Measurements from ENCODE around the gene GAL3ST2.

The GAL3ST2 gene

GRCh38 chr2:241844831-241845578, 68.4 kb downstream of the GAL3ST2 start:
- no peaks in the 10 kb centered on the region for H3K4me1 ChIP-seq (ENCODE audit: low read length)
- no peaks in the 10 kb centered on the region for H3K9me2 ChIP-seq (replicated peaks; ENCODE audit: insufficient read depth, low read length)
- peaks cover 9% of the 10 kb centered on the region for H3K27me3 ChIP-seq (replicated peaks; ENCODE audit: insufficient read depth, low read length)
- no peaks in the 10 kb centered on the region for H3K36me3 ChIP-seq (replicated peaks; ENCODE audit: insufficient read depth, low read length)
- no peaks in the 10 kb centered on the region for H4K20me1 ChIP-seq (ENCODE audit: insufficient read depth, low read length)
- H2AFZ ChIP-seq (ENCODE audit: low read length): no peak overlapping the region
- no peaks in the 10 kb centered on the region for H3K79me2 ChIP-seq (ENCODE audit: low read length)
- no peak for DNase-seq
- TF ChIP-seq EZH2phosphoT487 (IDR thresholded peaks at IDR 0.05; ENCODE audit: low read length): no peak
- TF ChIP-seq CTCF (IDR thresholded peaks at IDR 0.05; ENCODE audit: low read length): no peak
- TF ChIP-seq EZH2 (optimal IDR thresholded peaks at IDR 0.05; ENCODE audit: low read depth, low read length): no peak
- 0 out of 2 replicates have a peak, but pooled peaks cover 4% of the 10 kb centered on the region for H3F3A ChIP-seq (ENCODE audit: insufficient read depth, low read length)
- no peak overlapping the region for H3K4me3 ChIP-seq (ENCODE audit: low read length)
- H3K4me2 ChIP-seq (ENCODE audit: low read depth, low read length): peak overlapping the region; percentile 54; the same call in 1 of the 2 replicates
- H3K9me3 ChIP-seq (replicated peaks; ENCODE audit: insufficient read depth, low read length): no peaks in the 10 kb centered on the region
- no peak overlapping the region for H3K27ac ChIP-seq (ENCODE audit: low read length)
- H3K9ac ChIP-seq (ENCODE audit: low read length): no peak overlapping the region

- H3K27ac ChIP-seq (ENCODE audit: low read length): no peak overlapping the region
- no peak overlapping the region for H2AFZ ChIP-seq (ENCODE audit: low read length)
- peaks cover 6% of the 10 kb centered on the region; the same call in 1 of the 2 replicates for H3K27me3 ChIP-seq (replicated peaks; ENCODE audit: insufficient read depth, low read length)
- no peak for DNase-seq
- 0 out of 2 replicates have a peak, but pooled peaks cover 4% of the 10 kb centered on the region for H3F3A ChIP-seq (ENCODE audit: insufficient read depth, low read length)
- no peaks in the 10 kb centered on the region for H3K79me2 ChIP-seq (ENCODE audit: low read length)
- no peaks in the 10 kb centered on the region for H4K20me1 ChIP-seq (ENCODE audit: insufficient read depth, low read length)
- H3K9me3 ChIP-seq (replicated peaks; ENCODE audit: insufficient read depth, low read length): no peaks in the 10 kb centered on the region
- no peak overlapping the region for H3K4me3 ChIP-seq (ENCODE audit: low read length)
- H3K4me1 ChIP-seq (ENCODE audit: low read length): no peaks in the 10 kb centered on the region
- no peaks in the 10 kb centered on the region for H3K36me3 ChIP-seq (replicated peaks; ENCODE audit: insufficient read depth, low read length)
- H3K9me2 ChIP-seq (replicated peaks; ENCODE audit: insufficient read depth, low read length): no peaks in the 10 kb centered on the region
- no peak overlapping the region for H3K9ac ChIP-seq (ENCODE audit: low read length)
- TF ChIP-seq EZH2 (optimal IDR thresholded peaks at IDR 0.05; ENCODE audit: low read depth, low read length) (no peak), CTCF (IDR thresholded peaks at IDR 0.05; ENCODE audit: low read length) (no peak)
- no peak overlapping the region for H3K4me2 ChIP-seq (ENCODE audit: low read depth, low read length)
Measured at GRCh38 chr2:241846406-241846805, 69.8 kb downstream of the GAL3ST2 start.

GRCh38 chr2:241848761-241849615, 72.4 kb downstream of the GAL3ST2 start:
- Histone ChIP-seq H3K9me2 (replicated peaks; ENCODE audit: insufficient read depth, low read length) (no peaks in the 10 kb centered on the region), H3F3A (ENCODE audit: insufficient read depth, low read length) (no peaks in the 10 kb centered on the region), H4K20me1 (ENCODE audit: insufficient read depth, low read length) (no peaks in the 10 kb centered on the region), H3K27ac (ENCODE audit: low read length) (no peak overlapping the region), H3K9me3 (replicated peaks; ENCODE audit: insufficient read depth, low read length) (no peaks in the 10 kb centered on the region), H3K4me1 (ENCODE audit: low read length) (no peaks in the 10 kb centered on the region), H3K4me3 (ENCODE audit: low read length) (no peak overlapping the region), H3K36me3 (replicated peaks; ENCODE audit: insufficient read depth, low read length) (no peaks in the 10 kb centered on the region), H3K79me2 (ENCODE audit: low read length) (no peaks in the 10 kb centered on the region), H3K27me3 (replicated peaks; ENCODE audit: insufficient read depth, low read length) (no peaks in the 10 kb centered on the region; the same call in 1 of the 2 replicates), H3K9ac (ENCODE audit: low read length) (no peak overlapping the region), H3K4me2 (ENCODE audit: low read depth, low read length) (no peak overlapping the region), H2AFZ (ENCODE audit: low read length) (no peak overlapping the region)
- TF ChIP-seq EZH2phosphoT487 (IDR thresholded peaks at IDR 0.05; ENCODE audit: low read length) (no peak), EZH2 (optimal IDR thresholded peaks at IDR 0.05; ENCODE audit: low read depth, low read length) (no peak)
- DNase-seq: no peak
